Endothelial cell of umbilical vein (primary cell): ENCODE data around the gene PIP5K1C. TPM values are rescaled to one million over a fixed set of nuclear protein-coding genes. Genes with fewer than 3 reads are reported as not detected.

Experiments used
- BruUV-seq: library from RNA; stranded (reverse); fragments of 400-500 nt; replicated peaks from 2 replicates; lab custom pipeline; 2021; lab: Mats Ljungman, UMichigan
- CTCF ChIA-PET: fragments of 300-600, 350-600 bp; sonication (Branson Sonifier 250); formaldehyde crosslinking; loops from one replicate; lab custom pipeline; 2021; ENCODE audit warnings: antibody characterized with exemption, inconsistent platforms; lab: Charles Lee
- POLR2A ChIA-PET: fragments of 300-600, 350-600 bp; sonication (Branson Sonifier 250); formaldehyde crosslinking; loops from one replicate; lab custom pipeline; 2021; ENCODE audit warnings: antibody characterized with exemption, inconsistent platforms; lab: Charles Lee
- DNase-seq: peaks from one replicate; pipeline ENCODE4 v3.0.0-alpha.2; 2011; ENCODE audit warnings: low read depth, low spot score
- FAIRE-seq: peaks from 2 replicates; lab custom pipeline; 2011; peaks lifted over from hg19 to GRCh38; lab: Jason Lieb, UNC
- H2AFZ ChIP-seq: 2 replicates; pipeline ENCODE4 v1.6.0; 2012; ENCODE audit warnings: low read depth, low read length, control low read depth, inconsistent platforms
- H3K27ac ChIP-seq: 2 replicates; pipeline ENCODE4 v1.5.1; 2011; ENCODE audit warnings: low read depth, mild to moderate bottlenecking, control low read depth, low read length, moderate library complexity; ENCODE audit not compliant: insufficient read depth
- H3K27me3 ChIP-seq, 2 experiments: 2 replicates each; pipeline versions ENCODE4 v1.6.0 to v1.6.1; 2011; ENCODE audit warnings: low read length in 2 of 2, mixed read lengths in 1 of 2; ENCODE audit not compliant: control insufficient read depth in 2 of 2, insufficient read depth in 2 of 2
- H3K36me3 ChIP-seq, 2 experiments: 2 replicates in 1 of 2; 3 replicates in 1 of 2; pipeline ENCODE4 v1.5.1; 2011; ENCODE audit warnings: low read length in 2 of 2, mild to moderate bottlenecking in 1 of 2, moderate library complexity in 1 of 2; ENCODE audit not compliant: control insufficient read depth in 2 of 2, insufficient read depth in 2 of 2; ENCODE audit errors: extremely low read depth in 1 of 2
- H3K4me1 ChIP-seq: 3 replicates; pipeline ENCODE4 v1.5.1; 2011; ENCODE audit warnings: mild to moderate bottlenecking, low read length; ENCODE audit not compliant: control insufficient read depth, insufficient read depth; ENCODE audit errors: extremely low read depth
- H3K4me2 ChIP-seq: 2 replicates; pipeline ENCODE4 v1.6.1; 2011; ENCODE audit warnings: low read length, control low read depth, mixed read lengths; ENCODE audit not compliant: insufficient read depth
- H3K4me3 ChIP-seq, 3 experiments: fragments of 200-600 bp in 1 of 3; sonication (generic), shearing (Covaris generic) in 1 of 3; replicated peaks in 1 of 3; 2 replicates each; pipeline ENCODE4 v1.5.1; 2011 to 2016; ENCODE audit warnings: control low read depth in 3 of 3, low read length in 3 of 3, mild to moderate bottlenecking in 2 of 3, inconsistent platforms in 1 of 3, low read depth in 1 of 3, moderate library complexity in 1 of 3; ENCODE audit not compliant: insufficient read depth in 1 of 3
- H3K79me2 ChIP-seq: 2 replicates; pipeline ENCODE4 v1.6.0; 2012; ENCODE audit warnings: low read length, inconsistent platforms; ENCODE audit not compliant: control insufficient read depth, insufficient read depth
- H3K9ac ChIP-seq: replicated peaks from 2 replicates; pipeline ENCODE3; 2011; ENCODE audit warnings: low read length, control low read depth; ENCODE audit not compliant: insufficient read depth; ENCODE audit errors: extremely low read depth
- H3K9me1 ChIP-seq: replicated peaks from 3 replicates; pipeline ENCODE4 v1.6.0; 2011; ENCODE audit warnings: mild to moderate bottlenecking, low read length; ENCODE audit not compliant: control insufficient read depth, insufficient read depth; ENCODE audit errors: extremely low read depth
- H3K9me3 ChIP-seq: replicated peaks from 2 replicates; pipeline ENCODE4 v1.5.1; 2012; ENCODE audit warnings: low read length, inconsistent platforms; ENCODE audit not compliant: control insufficient read depth, insufficient read depth
- H4K20me1 ChIP-seq: replicated peaks from 2 replicates; pipeline ENCODE3; 2011; ENCODE audit warnings: mild to moderate bottlenecking, low read length; ENCODE audit not compliant: control insufficient read depth, insufficient read depth; ENCODE audit errors: extremely low read depth
- CTCF ChIP-seq, 2 donors: IDR thresholded peaks; 1 replicate in 1 of 2; 2 replicates in 1 of 2; pipeline ENCODE4 v1.5.1; 2011; ENCODE audit warnings: low read length in 2 of 2, mild to moderate bottlenecking in 2 of 2, moderate library complexity in 2 of 2, control low read depth in 1 of 2, inconsistent platforms in 1 of 2, low read depth in 1 of 2; ENCODE audit not compliant: insufficient read depth in 1 of 2; ENCODE audit errors: extremely low read depth in 1 of 2
- EZH2 ChIP-seq: IDR thresholded peaks from 2 replicates; pipeline ENCODE4 v1.6.1; 2012; ENCODE audit warnings: borderline replicate concordance, low read depth, mild to moderate bottlenecking, moderate library complexity, low read length, inconsistent platforms; ENCODE audit not compliant: severe bottlenecking
- FOS ChIP-seq: IDR thresholded peaks from 2 replicates; pipeline ENCODE4 v1.6.1; 2011; ENCODE audit warnings: mild to moderate bottlenecking, low read length, moderate library complexity, borderline replicate concordance; ENCODE audit not compliant: insufficient read depth
- GATA2 ChIP-seq: IDR thresholded peaks from 2 replicates; pipeline ENCODE4 v1.7.0; 2011; ENCODE audit warnings: low read depth, mild to moderate bottlenecking, moderate library complexity, mixed read lengths, low read length; ENCODE audit not compliant: insufficient read length, insufficient read depth
- JUN ChIP-seq: IDR thresholded peaks from 2 replicates; pipeline ENCODE4 v1.6.1; 2011; ENCODE audit warnings: borderline replicate concordance, low read depth; ENCODE audit not compliant: insufficient read length, insufficient read depth
- MAX ChIP-seq: IDR thresholded peaks from 2 replicates; pipeline ENCODE4 v1.6.1; 2011; ENCODE audit not compliant: insufficient read depth, insufficient read length
- MYC ChIP-seq: IDR thresholded peaks from one replicate; pipeline ENCODE4 v1.6.1; 2011; ENCODE audit warnings: mild to moderate bottlenecking, low read depth, low read length
- POLR2A ChIP-seq: IDR thresholded peaks from 2 replicates; pipeline ENCODE4 v1.6.1; 2012; ENCODE audit warnings: low read depth, mild to moderate bottlenecking, control low read depth, low read length
- POLR2AphosphoS5 ChIP-seq: IDR thresholded peaks from 2 replicates; pipeline ENCODE4 v1.6.1; 2012; ENCODE audit warnings: low read depth, mild to moderate bottlenecking, control low read depth, low read length, moderate library complexity; ENCODE audit not compliant: insufficient read depth
- dilution Hi-C: fragments of 300-500 bp; cut with MboI; formaldehyde crosslinking; loops from one replicate; pipeline ENCODE4 v1.15.0; 2019; ENCODE audit warnings: low sequenced_read_pairs; ENCODE audit not compliant: extremely low pct_ligation_motif_present
- intact Hi-C: fragments of 100-400 bp; cut with micrococcal nuclease; formaldehyde crosslinking; loops from one replicate; pipeline ENCODE4 v1.10.0; 2022
- polyA plus RNA-seq, 4 experiments: library from polyadenylated mRNA; depleted of rRNA in 3 of 4; stranded (reverse) in 3 of 4; unstranded in 1 of 4; fragments of >200 nt; gene quantifications; 2 replicates each; pipeline versions ENCODE4 v1.2.1 to v1.2.3, GENCODE V29; 2011 to 2012; ENCODE audit warnings: missing spikeins in 1 of 4
- total RNA-seq: library from RNA; stranded (reverse); gene quantifications from 2 replicates; pipeline ENCODE4 v1.2.3, GENCODE V29; 2021

Gene PIP5K1C
- total and polyA plus RNA-seq, 2 donors (not counting 3 experiments of a cell fraction or from before 2014, with no cell fraction given) = 31.6 to 79.5 TPM

- H3K9ac ChIP-seq = no peak overlapping the region
- no peaks in the 10 kb centered on the region for H4K20me1 ChIP-seq
- H2AFZ ChIP-seq = no peak overlapping the region
- ChIA-PET POLR2A (no interaction called here), CTCF (interaction anchor here (1.0 to 1.3 kb wide), 3 partner anchors 61 to 310 kb away, joined by 3 to 5 read pairs (median 4); no protein-coding TSS in a partner anchor)
- H3K4me2 ChIP-seq = no peak overlapping the region
- H3K9me1 ChIP-seq = no peaks in the 10 kb centered on the region
- H3K27ac ChIP-seq = no peak overlapping the region
- TF ChIP-seq MAX (no peak), CTCF (IDR thresholded peaks at IDR 0.05; ENCODE audit: extremely low read depth in 1 of 2, insufficient read depth in 1 of 2, low read depth in 1 of 2, low read length in 2 of 2) (no peak), JUN (no peak), GATA2 (no peak), POLR2A (no peak), FOS (no peak), EZH2 (no peak), POLR2AphosphoS5 (no peak), MYC (no peak)
- DNase-seq (no peak), FAIRE-seq (no peak)
- peaks cover 0 to 19% of the 10 kb centered on the region in 2 experiments for H3K36me3 ChIP-seq
- no peaks in the 10 kb centered on the region for H3K9me3 ChIP-seq
- dilution Hi-C loops (no loop called here), intact Hi-C loops (no loop called here)
- BruUV-seq = no TSS peak
- no peak overlapping the region for H3K4me3 ChIP-seq
- no peaks in the 10 kb centered on the region for H3K4me1 ChIP-seq
- no peaks in the 10 kb centered on the region for H3K27me3 ChIP-seq
- H3K79me2 ChIP-seq = no peaks in the 10 kb centered on the region
These were observed 85.3 kb downstream of the PIP5K1C start for GRCh38 chr19:3614858-3615505.
